G401.6 (cell line): ENCODE data around the gene RUFY3.

Experiments
- FAIRE-seq: peaks from 2 replicates; lab custom pipeline; 2012; peaks lifted over from hg19 to GRCh38; lab: Jason Lieb, UNC

Gene RUFY3

GRCh38 chr4:70842761-70843435 is 121.1 kb downstream of the RUFY3 start:
- FAIRE-seq: no peak

GRCh38 chr4:70844180-70844579 is 122.4 kb downstream of the RUFY3 start:
- no peak for FAIRE-seq

- FAIRE-seq: no peak
Observed at GRCh38 chr4:70849291-70849690, 127.5 kb downstream of the RUFY3 start.

- no peak for FAIRE-seq
Observed at GRCh38 chr4:70855464-70855863, 133.7 kb downstream of the RUFY3 start.
